Measurements from ENCODE around the gene LHX5.
A peak's percentile ranks its signal among the peaks of the same experiment; 100 is the strongest.

LHX5 gene

DNA sequence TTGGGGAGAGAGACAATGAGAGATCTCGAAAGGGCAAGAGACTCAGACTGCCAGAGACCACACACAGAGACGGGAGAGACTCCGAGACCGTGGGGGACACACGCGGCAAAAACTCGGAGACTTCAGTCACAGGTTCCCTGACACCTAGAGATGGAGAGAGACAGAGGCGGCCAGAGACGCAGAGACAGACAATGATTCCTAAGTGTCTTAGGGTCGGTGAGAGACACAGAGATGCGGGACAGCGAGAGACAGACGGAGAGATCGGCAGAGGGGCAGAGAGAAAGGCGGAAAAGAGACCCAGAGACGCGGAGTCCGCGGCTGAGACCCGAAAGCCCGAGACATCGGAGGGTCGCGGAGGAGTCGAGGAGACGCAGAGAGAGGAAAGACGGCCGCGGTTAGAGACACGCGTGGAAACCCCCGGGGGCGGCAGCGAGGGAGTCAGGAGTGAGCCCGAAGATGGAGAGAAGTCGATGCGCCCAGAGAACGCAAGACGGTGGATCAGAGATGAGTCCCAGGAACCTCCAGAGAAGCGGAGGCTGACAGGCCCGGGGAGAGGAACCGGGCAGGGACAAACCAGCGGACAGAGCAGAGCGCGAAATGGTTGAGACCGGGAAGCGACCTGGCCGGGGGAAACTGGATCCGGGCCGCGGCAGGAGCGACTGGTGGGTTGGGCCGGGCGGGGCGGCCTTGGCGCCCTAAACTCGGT is 7.8 kb downstream of the LHX5 start:
- H3K4me3 Mint-ChIP-seq, result peak overlapping the region; percentile 27
- no peaks in the 10 kb centered on the region for H3K36me3 Mint-ChIP-seq
- H3K27ac Mint-ChIP-seq, result peak overlapping the region; percentile 14
- peaks cover 96% of the 10 kb centered on the region for H3K27me3 Mint-ChIP-seq
- H3K9me3 Mint-ChIP-seq, result peaks cover 4% of the 10 kb centered on the region
- H3K4me1 Mint-ChIP-seq, result peaks cover 32% of the 10 kb centered on the region
- no peak for ATAC-seq

DNA sequence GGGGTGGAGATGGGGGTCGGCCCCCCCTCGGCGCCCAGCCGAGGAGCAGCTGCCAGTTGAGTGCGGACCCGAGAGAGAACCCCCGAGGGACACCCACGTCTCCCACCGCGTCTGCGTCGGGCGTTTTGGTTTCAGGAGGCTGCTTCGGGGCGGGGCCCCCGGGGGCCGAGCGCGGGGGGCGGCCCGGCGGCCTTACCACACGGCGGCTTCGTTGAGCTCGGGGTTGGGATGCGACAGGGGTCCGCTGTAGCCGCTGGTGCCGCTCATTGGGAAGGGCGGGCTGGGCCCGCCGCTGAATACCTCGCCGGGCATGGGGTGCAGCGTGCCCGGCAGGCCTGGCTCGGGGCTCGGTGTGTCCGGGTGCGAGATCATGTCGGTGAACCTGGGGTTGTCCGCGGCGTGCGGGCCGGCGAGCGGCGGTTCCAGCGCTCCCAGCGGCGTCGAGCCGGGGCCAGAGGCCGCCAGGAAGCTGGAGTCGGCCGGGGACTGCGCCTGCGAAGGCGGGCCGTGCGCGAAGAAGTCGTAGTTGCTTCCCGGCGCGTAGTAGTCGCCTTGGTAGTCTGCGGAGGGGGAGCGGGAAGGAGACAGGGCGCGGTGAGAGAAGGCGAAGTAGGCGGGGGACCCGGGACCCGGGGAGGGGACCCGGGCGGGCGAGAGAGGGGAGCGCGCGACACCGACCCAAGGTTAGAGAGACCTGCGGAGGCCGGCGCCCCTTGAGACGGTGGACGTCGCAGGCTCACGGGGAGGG is 8.5 kb downstream of the LHX5 start:
- Mint-ChIP-seq H3K9me3 (peaks cover 4% of the 10 kb centered on the region), H3K36me3 (no peaks in the 10 kb centered on the region), H3K27me3 (peaks cover 95% of the 10 kb centered on the region), H3K4me3 (peak overlapping the region; percentile 28), H3K4me1 (peaks cover 32% of the 10 kb centered on the region), H3K27ac (peak overlapping the region; percentile 14)
- no peak for ATAC-seq

DNA sequence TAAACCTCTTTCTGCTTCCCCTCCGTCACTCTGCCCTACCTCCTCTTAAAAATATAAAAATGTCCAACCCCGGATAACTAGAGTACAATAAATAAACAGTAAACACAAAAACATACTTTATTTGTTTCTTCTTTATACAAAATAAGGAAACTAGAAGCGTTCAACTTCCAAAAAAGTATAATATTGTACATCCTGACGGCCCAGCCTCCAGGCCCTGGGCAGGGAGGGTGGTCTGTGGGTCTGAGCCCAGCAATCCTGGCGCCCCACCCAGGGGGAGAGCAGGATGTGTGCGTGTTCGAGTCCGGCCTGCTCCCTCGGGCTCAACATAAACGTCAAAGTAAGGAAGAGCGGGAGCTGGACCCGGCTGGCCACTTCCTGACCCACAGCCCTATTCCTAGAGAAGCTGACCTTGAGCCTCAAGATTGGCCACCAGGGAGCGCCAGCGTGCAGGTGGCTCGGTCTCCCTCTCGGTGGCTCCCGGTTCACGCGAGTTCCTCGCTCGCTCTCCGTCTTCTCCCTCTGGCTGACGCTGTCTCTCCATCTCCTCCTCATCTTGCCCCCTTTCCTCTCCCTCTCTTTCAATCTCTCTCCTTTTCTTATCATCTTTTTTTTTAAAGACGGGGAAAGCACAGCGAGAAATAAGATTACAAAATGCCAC is 9.4 kb downstream of the LHX5 start:
- peaks cover 4% of the 10 kb centered on the region for H3K9me3 Mint-ChIP-seq
- peaks cover 95% of the 10 kb centered on the region for H3K27me3 Mint-ChIP-seq
- peak overlapping the region; percentile 72 for H3K4me3 Mint-ChIP-seq
- peak; percentile 50 for ATAC-seq
- H3K27ac Mint-ChIP-seq, result no peak overlapping the region
- peaks cover 26% of the 10 kb centered on the region for H3K4me1 Mint-ChIP-seq
- no peaks in the 10 kb centered on the region for H3K36me3 Mint-ChIP-seq

DNA sequence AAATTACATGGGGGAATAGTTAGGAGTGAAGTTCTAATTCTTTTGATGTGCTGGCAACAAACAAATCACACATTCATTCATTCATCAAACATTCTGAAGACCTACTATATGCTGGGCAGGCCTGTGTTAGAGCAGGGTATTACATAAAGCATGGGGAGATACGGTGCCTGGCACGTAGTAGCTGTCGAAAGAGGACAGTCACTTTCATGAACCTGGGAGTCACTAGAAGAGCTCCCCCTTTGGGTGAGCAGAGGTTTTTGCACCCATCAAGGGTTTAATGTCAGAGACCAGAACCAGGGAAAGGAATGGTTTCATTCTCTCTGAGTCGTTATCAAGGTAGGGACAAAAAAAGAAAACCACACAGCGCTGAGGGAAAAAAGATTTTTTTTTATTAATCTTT is 10.0 kb downstream of the LHX5 start:
- no peaks in the 10 kb centered on the region for H3K36me3 Mint-ChIP-seq
- H3K27ac Mint-ChIP-seq, result no peak overlapping the region
- H3K27me3 Mint-ChIP-seq, result peaks cover 95% of the 10 kb centered on the region
- H3K9me3 Mint-ChIP-seq, result peaks cover 4% of the 10 kb centered on the region
- no peak overlapping the region for H3K4me3 Mint-ChIP-seq
- peaks cover 21% of the 10 kb centered on the region for H3K4me1 Mint-ChIP-seq
- no peak for ATAC-seq

DNA sequence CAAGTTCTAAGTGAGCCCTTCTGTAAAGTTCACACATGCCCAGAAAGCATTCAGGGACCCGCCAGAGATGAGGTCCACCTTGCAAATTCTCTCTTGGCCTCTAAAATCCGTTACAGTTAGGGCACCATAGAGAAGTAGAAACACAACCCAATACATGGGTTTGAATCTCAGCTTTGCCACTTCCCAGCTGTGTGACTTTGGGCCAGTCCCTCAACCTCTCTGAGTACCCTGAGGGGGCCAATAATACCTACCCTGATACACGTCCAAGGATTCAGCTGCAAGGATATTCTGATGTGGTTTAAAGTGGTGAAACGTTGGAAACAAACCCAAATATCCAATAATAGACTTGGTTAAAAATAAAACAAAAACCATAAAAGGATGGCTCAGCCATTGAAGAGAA is 11.7 kb downstream of the LHX5 start:
- Mint-ChIP-seq H3K9me3 (peaks cover 4% of the 10 kb centered on the region), H3K4me3 (no peak overlapping the region), H3K27me3 (peaks cover 84% of the 10 kb centered on the region), H3K36me3 (no peaks in the 10 kb centered on the region), H3K4me1 (peaks cover 16% of the 10 kb centered on the region), H3K27ac (no peak overlapping the region)
- no peak for ATAC-seq

DNA sequence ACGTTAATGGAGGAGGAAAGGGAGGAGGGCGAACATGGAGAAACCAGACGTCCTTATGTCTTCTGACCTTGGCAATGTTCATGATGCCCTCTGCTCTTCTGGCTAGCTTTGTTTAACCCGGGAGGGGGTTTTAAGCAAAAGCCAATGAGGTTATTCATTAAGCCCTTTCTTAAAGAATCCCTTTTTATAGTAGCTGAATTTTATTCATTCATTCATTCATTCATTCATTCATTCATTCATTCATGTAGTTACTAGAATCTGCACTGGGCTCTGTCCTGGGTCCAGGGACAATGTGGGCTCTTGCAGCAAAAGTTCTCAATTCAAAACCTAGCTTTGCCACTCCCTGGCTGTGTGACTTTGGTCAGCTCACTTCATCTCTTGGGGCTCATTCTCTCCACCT is 14.0 kb downstream of the LHX5 start:
- Mint-ChIP-seq H3K27ac (no peak overlapping the region), H3K27me3 (peaks cover 62% of the 10 kb centered on the region), H3K9me3 (no peaks in the 10 kb centered on the region), H3K36me3 (no peaks in the 10 kb centered on the region), H3K4me1 (peaks cover 6% of the 10 kb centered on the region), H3K4me3 (no peak overlapping the region)
- ATAC-seq, result no peak

DNA sequence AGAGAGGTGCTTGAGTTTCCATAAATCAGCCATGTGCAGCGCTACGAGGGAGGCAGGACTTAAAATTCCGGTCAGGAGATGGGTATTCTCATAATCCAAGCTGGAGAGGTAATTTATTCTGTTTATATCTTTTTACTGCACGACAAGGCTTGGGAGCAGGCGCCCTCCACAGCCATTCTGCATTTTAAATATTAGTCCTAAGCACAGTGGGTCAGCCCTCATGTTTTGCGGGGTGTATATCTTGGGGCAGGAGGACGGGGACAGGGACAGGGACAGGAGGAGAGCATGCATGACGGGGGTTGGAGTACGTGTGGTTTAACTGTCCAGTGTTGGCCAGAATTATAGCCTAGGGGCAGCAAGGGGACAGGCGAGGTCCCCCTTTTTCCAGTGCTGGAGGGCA is 14.5 kb downstream of the LHX5 start:
- H3K4me3 Mint-ChIP-seq, result no peak overlapping the region
- H3K4me1 Mint-ChIP-seq, result peaks cover under 1% of the 10 kb centered on the region
- no peak for ATAC-seq
- no peak overlapping the region for H3K27ac Mint-ChIP-seq
- H3K9me3 Mint-ChIP-seq, result no peaks in the 10 kb centered on the region
- H3K36me3 Mint-ChIP-seq, result no peaks in the 10 kb centered on the region
- H3K27me3 Mint-ChIP-seq, result peaks cover 56% of the 10 kb centered on the region

DNA sequence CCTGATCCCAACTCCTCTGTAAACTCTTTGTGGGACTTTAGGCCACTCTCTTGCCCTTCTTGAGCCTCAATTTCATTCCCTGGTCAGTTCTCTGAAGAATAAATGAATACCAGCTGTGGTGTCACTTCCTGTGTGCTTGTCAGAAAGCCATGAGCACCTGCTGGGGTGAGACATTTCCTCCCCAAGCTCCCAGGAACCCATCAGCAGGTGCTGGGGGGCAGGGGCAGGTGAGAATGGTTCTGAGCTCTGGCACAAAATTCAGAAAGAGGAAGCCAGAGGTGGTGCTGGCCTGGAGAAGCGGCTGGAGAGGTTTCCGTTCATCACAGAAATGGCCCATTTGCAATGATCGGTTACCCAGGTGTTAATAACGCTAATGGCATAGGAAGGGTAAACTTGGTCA is 14.9 kb downstream of the LHX5 start:
- Mint-ChIP-seq H3K4me3 (no peak overlapping the region), H3K27me3 (peaks cover 52% of the 10 kb centered on the region), H3K27ac (no peak overlapping the region)

DNA sequence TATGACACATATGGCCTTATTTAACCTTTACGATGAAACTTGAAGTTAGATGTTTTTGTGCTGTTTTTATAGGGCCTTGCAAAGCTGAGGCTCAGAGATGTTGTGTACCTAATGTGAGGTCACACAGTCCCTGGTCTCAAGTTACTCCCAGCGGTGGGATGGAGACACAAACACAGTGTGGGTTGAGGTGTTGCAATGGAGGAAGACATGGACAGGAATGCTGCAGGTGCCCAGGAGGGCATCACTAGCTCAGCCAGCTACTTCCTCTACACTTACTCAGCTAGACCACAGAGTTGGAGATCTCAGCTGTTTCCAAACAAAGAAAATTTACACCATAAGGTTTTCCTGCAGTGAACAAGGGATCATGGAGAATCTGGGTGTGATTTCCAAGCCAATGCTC is 15.5 kb downstream of the LHX5 start:
- no peaks in the 10 kb centered on the region for H3K36me3 Mint-ChIP-seq
- H3K9me3 Mint-ChIP-seq, result no peaks in the 10 kb centered on the region
- no peak overlapping the region for H3K4me3 Mint-ChIP-seq
- H3K27ac Mint-ChIP-seq, result no peak overlapping the region
- H3K27me3 Mint-ChIP-seq, result peaks cover 46% of the 10 kb centered on the region
- no peaks in the 10 kb centered on the region for H3K4me1 Mint-ChIP-seq
- no peak for ATAC-seq

More for the DNA sequence above, 14.9 kb downstream of the LHX5 start:
- no peaks in the 10 kb centered on the region for H3K9me3 Mint-ChIP-seq
- no peaks in the 10 kb centered on the region for H3K36me3 Mint-ChIP-seq
- ATAC-seq, result no peak
- no peaks in the 10 kb centered on the region for H3K4me1 Mint-ChIP-seq

DNA sequence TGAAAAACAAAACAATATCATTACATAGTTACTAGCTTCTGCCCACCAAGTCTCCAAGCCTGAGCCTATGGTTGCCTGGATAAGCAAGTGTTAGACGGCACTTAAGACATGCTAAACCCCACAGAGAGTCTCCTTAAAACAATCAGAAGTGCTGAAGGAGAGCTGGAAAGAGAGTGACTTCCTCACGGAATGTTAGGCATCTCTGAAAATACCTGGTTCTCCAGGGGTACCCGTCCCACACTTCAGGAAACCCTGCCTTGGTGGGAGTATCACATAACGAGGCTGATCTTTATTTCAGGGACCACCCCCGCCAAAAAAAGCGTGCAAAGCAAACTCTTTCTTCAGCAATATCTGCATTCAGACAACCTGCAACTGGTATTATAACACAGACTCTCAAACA is 18.3 kb downstream of the LHX5 start:
- H3K36me3 Mint-ChIP-seq, result no peaks in the 10 kb centered on the region
- no peak overlapping the region for H3K27ac Mint-ChIP-seq
- no peak overlapping the region for H3K4me3 Mint-ChIP-seq
- ATAC-seq, result no peak
- H3K27me3 Mint-ChIP-seq, result peaks cover 27% of the 10 kb centered on the region
- H3K4me1 Mint-ChIP-seq, result no peaks in the 10 kb centered on the region
- no peaks in the 10 kb centered on the region for H3K9me3 Mint-ChIP-seq

DNA sequence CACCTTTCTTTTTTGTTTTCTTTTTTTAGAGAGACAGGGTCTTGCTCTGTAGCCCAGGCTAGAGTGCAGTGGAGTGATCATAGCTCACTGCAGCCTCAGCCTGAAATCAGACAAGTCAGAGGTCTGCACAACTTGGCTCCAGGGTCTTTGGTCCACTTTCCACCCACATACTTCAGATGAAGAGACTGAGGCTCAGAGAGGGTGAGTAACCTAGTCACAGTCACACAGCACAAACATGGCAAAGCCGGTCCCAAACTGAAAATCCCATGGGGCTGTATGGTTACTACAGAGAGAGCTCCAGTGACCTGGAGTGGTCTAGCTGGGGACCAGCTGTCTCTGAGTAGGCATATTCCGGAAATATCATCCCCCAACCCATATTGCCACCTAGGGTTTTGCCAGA is 19.2 kb downstream of the LHX5 start:
- H3K36me3 Mint-ChIP-seq, result no peaks in the 10 kb centered on the region
- no peak overlapping the region for H3K27ac Mint-ChIP-seq
- peaks cover 30% of the 10 kb centered on the region for H3K27me3 Mint-ChIP-seq
- H3K4me3 Mint-ChIP-seq, result no peak overlapping the region
- ATAC-seq, result no peak
- no peaks in the 10 kb centered on the region for H3K4me1 Mint-ChIP-seq
- H3K9me3 Mint-ChIP-seq, result peaks cover 3% of the 10 kb centered on the region

DNA sequence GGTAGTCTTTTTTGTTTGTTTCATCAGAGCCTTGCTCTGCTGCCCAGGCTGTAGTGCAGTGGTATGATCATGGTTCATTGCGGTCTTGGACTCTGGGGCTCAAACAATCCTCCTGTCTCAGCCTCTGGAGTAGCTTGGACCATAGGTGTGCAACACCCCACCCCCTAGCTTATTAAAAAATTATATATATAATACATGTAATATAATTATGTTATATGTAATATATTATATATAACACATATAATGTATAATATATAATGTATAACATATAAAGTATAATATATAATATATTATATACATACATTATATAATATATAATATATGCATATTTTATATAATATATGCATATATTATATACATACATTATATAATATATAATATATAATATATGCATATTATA is 21.8 kb downstream of the LHX5 start:
- no peaks in the 10 kb centered on the region for H3K4me1 Mint-ChIP-seq
- no peak overlapping the region for H3K4me3 Mint-ChIP-seq
- peaks cover 43% of the 10 kb centered on the region for H3K27me3 Mint-ChIP-seq
- ATAC-seq, result no peak
- no peak overlapping the region for H3K27ac Mint-ChIP-seq
- H3K36me3 Mint-ChIP-seq, result no peaks in the 10 kb centered on the region
- H3K9me3 Mint-ChIP-seq, result peaks cover 9% of the 10 kb centered on the region

DNA sequence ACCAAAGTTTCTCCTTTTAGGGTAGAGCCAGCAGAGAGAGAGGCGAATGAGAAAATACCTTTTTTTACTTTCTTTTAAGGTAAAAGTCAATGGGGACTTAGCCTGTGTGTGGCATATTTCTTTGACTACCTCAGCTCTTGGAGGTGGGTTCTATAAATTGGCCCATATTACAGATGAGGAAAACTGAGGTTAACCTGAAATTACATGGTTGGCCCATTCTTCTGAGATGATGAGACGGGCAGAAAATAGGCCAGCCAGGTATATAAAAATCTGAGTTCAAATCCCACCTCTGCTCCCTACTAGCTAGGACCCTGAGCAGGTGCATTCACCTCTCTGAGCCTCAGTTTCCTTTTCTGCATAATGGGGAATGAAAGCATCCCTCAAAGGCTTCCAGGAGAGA is 22.4 kb downstream of the LHX5 start:
- Mint-ChIP-seq H3K9me3 (peaks cover 9% of the 10 kb centered on the region), H3K4me1 (no peaks in the 10 kb centered on the region), H3K27ac (no peak overlapping the region), H3K36me3 (no peaks in the 10 kb centered on the region), H3K4me3 (no peak overlapping the region), H3K27me3 (peaks cover 43% of the 10 kb centered on the region)
- ATAC-seq, result no peak

DNA sequence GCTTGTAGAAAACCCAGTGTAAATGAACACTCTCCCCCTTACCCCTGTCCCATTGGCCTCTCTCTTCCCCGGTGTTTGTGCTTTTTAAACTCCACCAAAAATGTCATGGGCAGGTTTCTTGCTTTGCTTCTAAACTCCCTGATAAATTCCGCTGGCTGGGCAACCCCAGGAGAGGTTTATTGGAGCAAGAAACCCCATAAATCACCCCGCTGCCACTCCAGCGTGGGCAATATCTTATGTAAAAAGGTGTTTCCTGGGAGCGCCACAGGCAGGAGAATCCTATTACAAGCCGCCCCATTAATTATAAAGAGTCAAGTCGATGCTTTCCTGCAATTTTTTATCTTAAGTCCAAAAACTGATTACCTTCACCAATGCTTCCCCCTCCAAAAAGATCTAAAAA is 22.8 kb downstream of the LHX5 start:
- H3K4me3 Mint-ChIP-seq, result no peak overlapping the region
- no peaks in the 10 kb centered on the region for H3K36me3 Mint-ChIP-seq
- H3K4me1 Mint-ChIP-seq, result no peaks in the 10 kb centered on the region
- H3K27me3 Mint-ChIP-seq, result peaks cover 43% of the 10 kb centered on the region
- no peak for ATAC-seq
- no peak overlapping the region for H3K27ac Mint-ChIP-seq
- peaks cover 9% of the 10 kb centered on the region for H3K9me3 Mint-ChIP-seq

DNA sequence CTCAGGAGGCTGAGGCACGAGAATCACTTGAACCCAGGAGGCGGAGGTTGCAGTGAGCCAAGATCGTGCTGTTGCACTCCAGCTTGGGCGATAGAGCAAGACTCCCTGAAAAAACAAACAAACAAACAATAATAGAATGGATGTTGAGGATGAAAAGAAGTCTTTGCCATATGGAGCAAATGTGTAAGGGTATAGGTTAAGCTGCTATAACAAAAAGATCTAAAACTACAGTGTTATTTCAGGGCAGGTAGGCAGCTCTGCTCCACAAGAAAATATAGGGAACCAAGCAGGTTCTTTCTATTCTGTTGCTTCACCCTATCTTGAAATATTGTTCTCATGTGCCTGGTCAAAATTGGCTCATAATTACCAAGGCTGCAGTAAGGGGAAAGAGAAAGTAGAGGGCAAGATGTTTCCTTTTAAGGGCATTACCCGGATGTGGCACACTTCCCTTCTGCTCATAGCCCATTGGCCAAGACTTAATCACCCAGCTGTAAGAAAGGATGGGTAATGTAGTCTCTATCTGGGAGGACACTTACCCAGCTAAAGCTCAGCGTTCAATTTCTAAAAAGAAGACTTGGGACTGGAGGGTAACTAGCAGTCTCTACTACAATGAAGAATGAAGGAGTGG is 26.0 kb downstream of the LHX5 start:
- no peaks in the 10 kb centered on the region for H3K36me3 Mint-ChIP-seq
- no peak overlapping the region for H3K4me3 Mint-ChIP-seq
- H3K27me3 Mint-ChIP-seq, result peaks cover 43% of the 10 kb centered on the region
- H3K9me3 Mint-ChIP-seq, result peaks cover 9% of the 10 kb centered on the region
- H3K4me1 Mint-ChIP-seq, result no peaks in the 10 kb centered on the region
- ATAC-seq, result no peak
- no peak overlapping the region for H3K27ac Mint-ChIP-seq

All from stimulated activated memory B cell treated with anti-CD40 and anti-IgM and Interleukin-4, amounts not matched to agents 10 μg/mL and 1 μg/mL and 100 μg/mL, for 72 hours (primary cell).